ENCODE data around the gene CLVS2.

The CLVS2 gene, protein sequence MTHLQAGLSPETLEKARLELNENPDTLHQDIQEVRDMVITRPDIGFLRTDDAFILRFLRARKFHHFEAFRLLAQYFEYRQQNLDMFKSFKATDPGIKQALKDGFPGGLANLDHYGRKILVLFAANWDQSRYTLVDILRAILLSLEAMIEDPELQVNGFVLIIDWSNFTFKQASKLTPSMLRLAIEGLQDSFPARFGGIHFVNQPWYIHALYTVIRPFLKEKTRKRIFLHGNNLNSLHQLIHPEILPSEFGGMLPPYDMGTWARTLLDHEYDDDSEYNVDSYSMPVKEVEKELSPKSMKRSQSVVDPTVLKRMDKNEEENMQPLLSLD

GRCh38 chr6:122995921-122996793 is at the start of gene CLVS2:
TSS of gene CLVS2 (plus strand) at chr6:122996235. CDS start at chr6:122997778, 1,543 bp downstream.
- no peak for DNase-seq (ENCODE audit: low spot score)

- no peak for DNase-seq (ENCODE audit: low spot score)
Observed at GRCh38 chr6:122947355-122947754, 48.7 kb upstream of the CLVS2 start.

DNA sequence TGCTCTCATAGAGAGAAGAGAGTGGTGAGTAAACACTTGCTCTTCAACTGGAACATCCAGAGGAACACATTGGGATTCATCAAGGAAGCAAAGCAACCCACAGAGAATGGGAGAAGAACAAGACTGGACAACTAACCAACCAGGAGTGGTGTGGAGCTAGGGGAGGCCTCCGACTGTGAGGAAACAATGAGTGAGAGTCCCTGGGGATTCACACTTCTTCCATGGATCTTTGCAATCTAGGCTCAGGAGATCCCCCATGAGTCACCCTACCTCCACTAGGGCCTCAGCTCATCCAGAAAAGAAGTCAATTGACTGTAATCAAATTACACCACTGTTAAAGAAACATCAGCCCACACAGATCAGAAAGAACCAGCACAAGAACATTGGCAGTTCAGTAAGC is 42.3 kb upstream of the CLVS2 start:
- DNase-seq (ENCODE audit: low spot score) = no peak

GRCh38 chr6:122956376-122956775 is 39.7 kb upstream of the CLVS2 start:
- no peak for DNase-seq (ENCODE audit: low spot score)

- no peak for DNase-seq (ENCODE audit: low spot score)
Observed at GRCh38 chr6:122962000-122962624, 33.9 kb upstream of the CLVS2 start.

DNA sequence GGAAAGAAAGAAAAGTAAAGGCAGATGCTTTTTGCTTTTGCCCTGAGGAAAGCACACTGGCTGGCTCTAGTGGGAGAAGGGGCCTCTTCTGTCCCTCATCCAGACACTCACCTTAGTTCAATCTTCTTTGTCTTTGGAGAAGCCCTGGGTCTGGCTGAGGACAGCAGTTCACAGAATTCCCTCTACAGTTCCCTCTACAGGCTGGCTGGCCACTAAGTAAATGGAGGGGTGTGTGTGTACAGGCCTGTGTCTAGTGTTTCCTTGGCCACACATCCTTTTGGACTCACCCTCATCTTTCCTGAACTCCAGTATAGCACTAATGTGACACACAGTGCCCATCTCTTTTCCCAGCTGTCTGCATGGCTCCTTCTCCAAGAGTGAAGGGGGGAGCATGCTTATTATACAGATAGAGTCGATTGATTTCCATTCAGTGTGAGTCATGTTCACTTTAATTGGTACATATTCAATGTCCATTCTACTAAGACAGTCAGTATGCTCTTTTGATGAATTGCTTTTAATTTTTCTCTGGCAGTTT is 26.0 kb upstream of the CLVS2 start:
- DNase-seq (ENCODE audit: low spot score) = no peak

GRCh38 chr6:122977180-122977579 is 18.9 kb upstream of the CLVS2 start:
- no peak for DNase-seq (ENCODE audit: low spot score)

DNA sequence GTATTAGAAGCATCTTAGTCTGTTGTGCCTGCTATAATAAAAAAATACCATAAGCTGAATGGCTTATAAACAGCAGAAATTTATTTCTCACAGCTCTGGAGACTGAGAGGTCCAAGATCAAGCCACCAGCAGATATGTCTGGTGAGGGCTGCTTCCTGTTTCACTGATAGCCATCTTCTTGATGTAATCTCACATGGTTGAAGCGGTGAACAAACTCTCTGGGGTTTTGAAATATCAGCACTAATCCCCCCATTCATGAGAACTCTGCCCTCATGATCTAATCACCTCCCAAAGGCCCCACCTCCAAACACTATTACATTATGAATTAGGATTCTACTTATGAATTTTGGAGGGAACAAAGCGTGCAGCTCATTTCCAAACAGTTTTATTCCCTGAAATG is 11.6 kb upstream of the CLVS2 start:
- DNase-seq (ENCODE audit: low spot score) = no peak

DNA sequence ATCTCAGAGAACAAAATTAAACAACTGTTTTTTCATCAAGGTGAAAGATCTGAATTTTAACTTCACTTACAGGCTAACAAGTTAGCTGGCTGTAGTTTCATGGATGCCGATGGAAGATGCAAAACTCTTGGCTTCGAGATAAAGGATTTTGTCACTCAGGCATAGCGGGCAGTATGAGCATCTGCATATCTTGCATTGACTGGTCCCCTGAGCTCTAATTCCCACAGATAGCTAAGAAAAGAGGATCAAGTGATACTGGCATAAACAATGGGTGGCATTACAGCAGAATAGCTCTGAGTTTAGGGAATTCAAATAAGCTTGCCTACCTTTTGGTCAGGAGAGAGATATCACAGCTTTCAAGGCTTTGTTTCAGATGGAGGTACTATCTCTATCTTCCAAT is 1.8 kb upstream of the CLVS2 start:
- DNase-seq (ENCODE audit: low spot score) = no peak

DNA sequence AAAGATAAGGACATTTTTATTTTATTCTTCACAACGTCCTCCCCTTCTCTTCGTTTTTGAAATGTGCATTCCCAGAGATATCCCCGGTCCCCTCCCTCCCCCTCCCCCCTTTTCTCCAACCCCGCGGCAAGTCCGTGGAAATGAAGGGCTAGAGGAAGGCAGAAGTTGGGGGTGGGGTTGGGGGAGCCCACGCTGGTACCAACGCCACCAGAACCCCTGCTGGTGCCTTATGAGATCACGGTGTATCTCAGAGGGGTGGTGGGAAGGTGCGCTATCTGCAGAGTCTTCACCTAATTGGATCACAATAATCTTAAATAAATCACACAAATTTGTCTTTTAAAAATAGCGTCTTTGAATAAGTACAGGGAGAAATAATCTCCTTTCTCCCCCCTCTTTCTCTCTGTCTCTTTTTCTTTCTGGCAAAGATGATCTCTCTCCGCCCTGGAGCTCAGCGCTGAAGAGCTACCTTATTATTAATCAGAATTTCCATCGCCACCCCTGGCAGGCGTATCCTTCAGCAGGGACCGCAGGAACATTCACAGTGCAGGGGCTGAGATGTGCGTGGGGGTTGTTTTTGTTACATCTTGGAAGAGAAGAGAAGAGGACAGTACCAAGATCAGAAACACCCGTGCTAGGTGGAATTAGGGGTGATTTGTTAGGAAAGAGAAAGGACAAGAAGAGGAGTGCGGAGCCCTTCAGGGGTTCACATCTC is 915 bp downstream of the CLVS2 start:
- DNase-seq (ENCODE audit: low spot score) = no peak

DNA sequence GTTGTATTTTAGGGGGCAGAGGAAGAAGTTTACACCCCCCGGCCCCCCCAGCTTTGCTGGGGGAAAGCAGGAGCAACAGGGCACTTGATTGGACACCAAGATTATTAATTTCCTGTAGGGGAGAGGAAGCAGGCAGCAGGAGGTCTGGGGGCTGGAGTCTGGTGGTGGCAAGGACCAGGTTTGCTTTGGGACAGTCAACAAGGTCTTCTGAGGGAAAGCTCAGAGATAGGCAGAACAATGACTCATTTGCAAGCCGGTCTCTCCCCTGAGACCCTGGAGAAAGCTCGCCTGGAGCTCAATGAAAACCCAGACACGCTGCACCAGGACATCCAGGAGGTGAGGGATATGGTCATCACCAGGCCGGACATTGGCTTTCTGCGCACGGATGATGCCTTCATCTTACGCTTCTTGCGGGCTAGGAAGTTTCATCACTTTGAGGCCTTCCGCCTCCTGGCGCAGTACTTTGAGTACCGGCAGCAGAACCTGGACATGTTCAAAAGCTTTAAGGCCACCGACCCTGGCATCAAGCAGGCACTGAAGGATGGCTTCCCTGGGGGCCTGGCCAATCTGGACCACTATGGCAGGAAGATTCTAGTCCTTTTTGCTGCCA is 1.6 kb downstream of the CLVS2 start:
- no peak for DNase-seq (ENCODE audit: low spot score)

DNA sequence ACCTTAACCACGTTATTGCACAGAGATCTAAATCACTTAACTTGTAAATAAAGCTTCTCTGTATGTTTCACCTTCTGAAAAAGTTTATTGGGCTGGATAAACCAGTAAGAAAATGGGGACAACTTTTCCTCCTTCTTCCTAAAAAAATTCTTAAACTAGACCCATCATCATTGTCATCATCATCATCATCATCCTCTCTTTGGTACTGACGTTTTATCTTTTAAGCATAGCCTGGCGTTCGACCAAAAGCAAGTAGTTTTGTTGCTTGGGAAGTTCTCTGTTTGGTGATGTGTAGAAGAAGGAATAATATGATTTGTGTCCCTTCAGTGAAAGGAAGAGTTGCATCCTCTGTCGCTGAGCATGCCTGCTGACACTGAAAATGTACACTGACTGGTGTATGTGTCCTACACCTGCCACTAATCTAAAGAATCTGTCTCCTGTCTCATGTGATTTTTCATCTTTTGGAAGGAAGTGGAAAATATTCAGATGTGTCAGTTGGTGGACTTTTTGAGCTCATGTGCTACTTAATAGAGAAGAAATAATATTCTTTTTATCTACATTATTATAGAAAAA is 2.5 kb downstream of the CLVS2 start:
- DNase-seq (ENCODE audit: low spot score) = no peak

- DNase-seq (ENCODE audit: low spot score) = no peak
Observed at GRCh38 chr6:123000244-123000770, 4.3 kb downstream of the CLVS2 start.

DNA sequence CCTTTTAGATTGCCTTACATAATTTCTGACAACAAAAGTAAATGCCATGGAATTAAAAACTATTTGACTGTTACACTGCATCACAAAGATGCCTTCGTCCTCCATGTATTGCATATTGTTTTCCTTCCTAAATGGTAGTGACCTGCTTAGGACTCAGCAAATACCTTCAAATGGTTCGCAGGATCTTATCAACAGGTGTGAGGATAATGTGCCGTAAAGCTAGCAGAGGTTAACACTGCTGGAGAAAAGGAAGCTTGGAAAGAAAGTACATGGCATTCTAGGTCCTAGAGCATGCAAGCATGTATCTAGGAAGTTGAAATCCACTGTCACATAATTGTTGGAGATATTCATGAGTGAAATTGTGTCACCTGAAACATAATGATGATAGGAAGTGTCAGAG is 5.5 kb downstream of the CLVS2 start:
- DNase-seq (ENCODE audit: low spot score) = no peak

- no peak for DNase-seq (ENCODE audit: low spot score)
Observed at GRCh38 chr6:123007885-123008284, 11.8 kb downstream of the CLVS2 start.

DNA sequence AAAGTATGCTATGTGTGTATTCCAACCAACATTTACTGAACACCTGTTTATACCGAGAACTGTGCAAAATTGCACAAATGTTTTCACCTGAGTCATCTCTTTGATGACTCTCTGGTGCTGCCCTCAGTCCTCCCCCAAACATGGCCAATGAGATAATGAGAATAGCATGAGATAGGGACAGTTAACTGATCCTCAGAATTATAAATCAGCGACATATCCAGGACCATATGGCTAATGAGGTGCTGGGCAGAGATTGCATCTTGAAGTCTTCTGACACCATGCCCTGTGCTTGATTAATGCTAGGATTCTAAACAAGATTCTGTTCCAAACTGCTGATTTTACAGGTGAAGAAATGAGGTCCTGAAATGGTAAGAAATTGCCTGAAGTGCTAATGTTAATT is 13.0 kb downstream of the CLVS2 start:
- DNase-seq (ENCODE audit: low spot score) = no peak

GRCh38 chr6:123014835-123015234 is 18.8 kb downstream of the CLVS2 start:
- DNase-seq (ENCODE audit: low spot score) = no peak

DNA sequence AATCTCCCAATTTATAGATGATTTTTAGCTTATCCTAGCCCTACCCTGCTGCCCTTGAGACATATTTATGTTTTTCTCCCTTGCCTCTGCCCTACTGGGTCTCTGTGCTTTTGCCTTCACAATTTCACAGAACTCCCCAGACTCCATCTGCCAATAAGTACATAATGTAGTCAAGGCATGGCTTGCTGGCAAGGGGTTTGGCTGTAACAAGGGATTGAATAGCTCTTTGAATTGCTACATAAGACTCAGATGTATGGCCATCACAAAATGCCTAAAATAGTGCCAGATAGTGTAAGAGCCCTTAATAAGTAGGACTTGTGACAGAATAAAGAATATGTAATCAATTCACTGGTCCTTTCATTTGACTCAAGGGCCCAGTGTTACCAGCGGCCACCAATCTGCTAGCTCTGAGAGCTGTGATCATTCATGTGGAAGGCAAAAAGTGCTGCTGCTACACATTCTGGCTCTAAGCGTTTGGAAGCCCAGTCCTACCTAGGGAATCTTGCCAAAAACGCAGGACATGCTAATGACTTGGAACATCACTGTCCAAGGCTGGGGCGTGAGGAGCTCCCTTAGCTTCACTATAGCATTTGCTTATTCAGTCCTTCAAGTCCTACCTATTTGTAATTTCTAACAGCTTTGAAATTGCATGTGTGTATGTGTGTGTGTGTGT is 20.5 kb downstream of the CLVS2 start:
- DNase-seq (ENCODE audit: low spot score) = no peak

GRCh38 chr6:123017104-123017682 is 21.2 kb downstream of the CLVS2 start:
- DNase-seq (ENCODE audit: low spot score) = no peak

DNA sequence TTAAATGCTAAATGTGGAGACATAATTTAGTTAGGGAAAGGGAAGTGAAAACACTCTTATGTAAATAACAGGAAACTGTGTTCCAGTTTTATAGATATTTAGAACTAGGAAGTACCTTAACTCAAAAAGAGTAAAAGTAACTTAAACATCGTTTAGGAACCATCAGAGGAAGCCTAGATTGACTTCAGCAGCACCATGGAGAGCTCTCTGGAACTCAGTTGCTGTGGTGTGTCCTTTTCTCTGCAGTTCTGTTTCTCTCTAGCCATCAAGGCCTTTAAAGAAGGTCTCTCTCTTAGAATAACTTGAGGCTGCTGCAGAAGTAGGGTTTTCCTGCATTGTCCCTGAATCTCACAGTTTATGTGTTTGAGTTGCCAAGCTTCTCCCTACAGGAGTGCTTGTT is 26.9 kb downstream of the CLVS2 start:
- no peak for DNase-seq (ENCODE audit: low spot score)

All from hematopoietic multipotent progenitor cell treated with erythropoietin and hydrocortisone succinate and interleukin-3 and kit ligand, for 15 days (in vitro differentiated cells).